Activated CD8-positive, alpha-beta T cell treated with anti-CD3 and anti-CD28 coated beads, Interleukin-2, amount 10 ng/mL, durations not matched to agents 7 days and 5 days (primary cell): ENCODE data around the gene RAB3B. TPM values are rescaled to one million over a fixed set of nuclear protein-coding genes. Genes with fewer than 3 reads are reported as not detected.

Source experiments
- ATAC-seq: fragments of 150-1000 bp; cut with Tn5 transposase; one replicate; pipeline ENCODE4 v1.10.0; 2021; ENCODE audit warnings: moderate library complexity
- CTCF ChIA-PET: fragments of 350-600 bp; sonication (Branson Sonifier 250); formaldehyde crosslinking; loops from one replicate; lab custom pipeline; 2021; ENCODE audit warnings: antibody characterized with exemption; lab: Charles Lee
- POLR2A ChIA-PET: fragments of 350-600 bp; sonication (Branson Sonifier 250); formaldehyde crosslinking; loops from one replicate; lab custom pipeline; 2021; ENCODE audit warnings: antibody characterized with exemption; lab: Charles Lee
- DNase-seq: peaks from one replicate; pipeline ENCODE4 v3.0.0-alpha.2; 2020
- H3K27ac Mint-ChIP-seq: one replicate; pipeline ENCODE4 v1.8.0; 2021; ENCODE audit warnings: mild to moderate bottlenecking, mixed read lengths
- H3K27me3 Mint-ChIP-seq: one replicate; pipeline ENCODE4 v1.8.0; 2021; ENCODE audit warnings: low read depth, mixed read lengths
- H3K36me3 Mint-ChIP-seq: one replicate; pipeline ENCODE4 v1.8.0; 2021; ENCODE audit warnings: low read depth, mixed read lengths
- H3K4me1 Mint-ChIP-seq: one replicate; pipeline ENCODE4 v1.8.0; 2021; ENCODE audit warnings: low read depth, mixed read lengths
- H3K4me3 Mint-ChIP-seq: one replicate; pipeline ENCODE4 v1.8.0; 2021; ENCODE audit warnings: mild to moderate bottlenecking, mixed read lengths
- H3K9me3 Mint-ChIP-seq: one replicate; pipeline ENCODE4 v1.8.0; 2022; ENCODE audit warnings: mixed read lengths; ENCODE audit not compliant: insufficient read depth
- total RNA-seq, 2 experiments: library from RNA; stranded (reverse); gene quantifications; one replicate each; pipeline ENCODE4 v1.2.3, GENCODE V29; 2021

RAB3B gene
- total RNA-seq, 2 experiments from 2014 or later, result 0.08 TPM

GRCh38 chr1:51963592-51964308, 26.8 kb downstream of the RAB3B start:
- no peak overlapping the region for H3K27ac Mint-ChIP-seq
- no peaks in the 10 kb centered on the region for H3K9me3 Mint-ChIP-seq
- no peaks in the 10 kb centered on the region for H3K4me1 Mint-ChIP-seq
- ChIA-PET POLR2A (no interaction called here), CTCF (no interaction called here)
- H3K4me3 Mint-ChIP-seq, result no peak overlapping the region
- no peaks in the 10 kb centered on the region for H3K36me3 Mint-ChIP-seq
- ATAC-seq (no peak), DNase-seq (no peak)
- peaks cover 5% of the 10 kb centered on the region for H3K27me3 Mint-ChIP-seq

- CTCF ChIA-PET, result no interaction called here
- ATAC-seq, result no peak
- no peaks in the 10 kb centered on the region for H3K4me1 Mint-ChIP-seq
Measured at GRCh38 chr1:51962486-51963356, 27.8 kb downstream of the RAB3B start.

GRCh38 chr1:51961954-51962353, 28.5 kb downstream of the RAB3B start:
- POLR2A ChIA-PET, result no interaction called here
- H3K27ac Mint-ChIP-seq, result no peak overlapping the region
- no peaks in the 10 kb centered on the region for H3K9me3 Mint-ChIP-seq
- peaks cover 5% of the 10 kb centered on the region for H3K27me3 Mint-ChIP-seq
- H3K4me1 Mint-ChIP-seq, result no peaks in the 10 kb centered on the region
- H3K4me3 Mint-ChIP-seq, result no peak overlapping the region
- CTCF ChIA-PET, result no interaction called here
- H3K36me3 Mint-ChIP-seq, result no peaks in the 10 kb centered on the region
- ATAC-seq (no peak), DNase-seq (no peak)

More at GRCh38 chr1:51962486-51963356, 27.8 kb downstream of the RAB3B start:
- no peaks in the 10 kb centered on the region for H3K36me3 Mint-ChIP-seq
- H3K4me3 Mint-ChIP-seq, result no peak overlapping the region
- no peak for DNase-seq
- H3K27ac Mint-ChIP-seq, result no peak overlapping the region
- peaks cover 5% of the 10 kb centered on the region for H3K27me3 Mint-ChIP-seq
- no peaks in the 10 kb centered on the region for H3K9me3 Mint-ChIP-seq
- POLR2A ChIA-PET, result no interaction called here

DNA sequence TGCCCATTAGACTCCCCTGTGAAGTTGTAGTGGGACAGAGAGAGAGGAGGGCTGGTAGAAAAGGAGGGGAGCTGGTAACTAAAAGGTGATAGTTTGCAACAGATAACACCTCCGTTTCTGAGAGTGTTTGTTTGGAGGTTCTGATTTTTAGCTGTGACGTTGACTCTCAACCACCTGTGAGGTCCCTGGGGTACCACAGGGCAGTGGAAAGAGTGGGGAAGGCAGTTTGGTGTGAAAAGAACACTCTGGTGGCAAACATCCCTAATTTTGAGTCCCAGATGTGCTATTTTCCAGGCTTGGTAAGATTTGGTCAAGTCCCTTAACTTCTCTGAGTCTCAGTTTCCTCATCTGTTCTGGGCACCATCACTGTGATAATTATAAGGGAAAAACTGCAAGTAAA, 29.3 kb downstream of the RAB3B start:
- no peaks in the 10 kb centered on the region for H3K36me3 Mint-ChIP-seq
- peaks cover 5% of the 10 kb centered on the region for H3K27me3 Mint-ChIP-seq
- H3K4me1 Mint-ChIP-seq, result peaks cover 3% of the 10 kb centered on the region
- ChIA-PET POLR2A (no interaction called here), CTCF (no interaction called here)
- H3K4me3 Mint-ChIP-seq, result no peak overlapping the region
- ATAC-seq, result no peak
- no peak overlapping the region for H3K27ac Mint-ChIP-seq
- DNase-seq, result no peak
- H3K9me3 Mint-ChIP-seq, result no peaks in the 10 kb centered on the region

GRCh38 chr1:51960262-51960661, 30.2 kb downstream of the RAB3B start:
- Mint-ChIP-seq H3K36me3 (no peaks in the 10 kb centered on the region), H3K4me3 (no peak overlapping the region), H3K4me1 (peaks cover 5% of the 10 kb centered on the region), H3K27ac (no peak overlapping the region), H3K9me3 (no peaks in the 10 kb centered on the region), H3K27me3 (peaks cover 5% of the 10 kb centered on the region)
- POLR2A ChIA-PET, result no interaction called here
- DNase-seq (no peak), ATAC-seq (no peak)
- CTCF ChIA-PET, result no interaction called here

- POLR2A ChIA-PET, result no interaction called here
- Mint-ChIP-seq H3K36me3 (no peaks in the 10 kb centered on the region), H3K27me3 (peaks cover 5% of the 10 kb centered on the region), H3K4me1 (peaks cover 12% of the 10 kb centered on the region), H3K27ac (no peak overlapping the region), H3K9me3 (no peaks in the 10 kb centered on the region), H3K4me3 (no peak overlapping the region)
- DNase-seq (no peak), ATAC-seq (no peak)
- CTCF ChIA-PET, result no interaction called here
Measured at GRCh38 chr1:51958824-51959223, 31.7 kb downstream of the RAB3B start.

- Mint-ChIP-seq H3K4me1 (peaks cover 17% of the 10 kb centered on the region), H3K4me3 (no peak overlapping the region), H3K9me3 (no peaks in the 10 kb centered on the region), H3K27ac (no peak overlapping the region), H3K27me3 (peaks cover 7% of the 10 kb centered on the region), H3K36me3 (no peaks in the 10 kb centered on the region)
- ATAC-seq, result no peak
- ChIA-PET POLR2A (no interaction called here), CTCF (no interaction called here)
- no peak for DNase-seq
Measured at GRCh38 chr1:51957618-51958017, 32.9 kb downstream of the RAB3B start.

DNA sequence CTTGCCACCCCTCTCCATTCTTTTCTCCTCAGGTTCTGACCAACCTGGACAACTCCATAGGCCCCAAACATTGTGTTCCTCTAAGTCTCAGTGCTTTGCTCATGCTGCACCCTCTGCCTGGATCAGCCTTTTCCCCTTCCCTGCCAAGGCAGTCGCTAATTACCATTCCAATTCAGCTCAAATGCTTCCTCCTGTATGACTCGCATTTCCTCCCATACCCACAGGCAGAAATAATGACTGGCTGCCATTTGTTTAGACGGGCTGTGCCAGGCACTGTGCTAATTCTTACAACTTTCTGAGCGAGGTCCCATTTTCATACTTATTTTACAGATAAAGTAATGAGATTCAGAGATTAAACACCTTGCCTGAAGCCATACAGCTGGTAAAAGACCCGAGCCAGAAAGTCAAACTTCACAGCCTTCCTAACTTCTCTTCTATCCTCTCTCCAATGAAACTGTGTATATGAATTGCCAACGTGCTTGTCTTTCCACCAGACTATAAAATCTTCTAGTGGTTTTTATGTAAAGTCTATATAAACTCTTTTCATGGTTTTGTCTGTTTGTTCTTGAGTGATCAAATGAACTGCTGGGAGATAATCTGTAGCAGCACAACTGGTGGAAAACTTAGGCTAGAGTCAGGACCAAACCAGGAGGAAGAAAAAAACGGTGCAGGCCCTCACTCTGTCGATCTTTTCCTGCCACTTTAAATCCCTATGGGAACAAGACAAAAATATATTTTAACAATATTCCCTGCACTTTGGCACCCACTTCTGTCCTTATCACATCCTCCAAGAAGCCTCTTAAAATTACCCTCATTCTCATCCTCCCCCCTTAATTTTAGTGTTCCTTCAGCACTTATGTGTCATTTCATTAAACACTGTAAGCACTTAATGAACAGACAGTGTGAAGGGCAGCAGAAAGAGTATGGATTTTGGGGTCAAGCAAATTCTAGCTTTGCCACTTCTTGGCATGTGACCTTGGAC, 33.7 kb downstream of the RAB3B start:
- H3K27ac Mint-ChIP-seq, result no peak overlapping the region
- no peaks in the 10 kb centered on the region for H3K9me3 Mint-ChIP-seq
- peaks cover 7% of the 10 kb centered on the region for H3K27me3 Mint-ChIP-seq
- ATAC-seq (no peak), DNase-seq (no peak)
- no peaks in the 10 kb centered on the region for H3K36me3 Mint-ChIP-seq
- H3K4me3 Mint-ChIP-seq, result no peak overlapping the region
- POLR2A ChIA-PET, result no interaction called here
- H3K4me1 Mint-ChIP-seq, result peaks cover 17% of the 10 kb centered on the region
- CTCF ChIA-PET, result no interaction called here

GRCh38 chr1:51955797-51956527, 34.5 kb downstream of the RAB3B start:
- Mint-ChIP-seq H3K4me1 (peaks cover 17% of the 10 kb centered on the region), H3K27me3 (peaks cover 7% of the 10 kb centered on the region), H3K27ac (no peak overlapping the region), H3K4me3 (no peak overlapping the region), H3K9me3 (no peaks in the 10 kb centered on the region), H3K36me3 (no peaks in the 10 kb centered on the region)
- no peak for ATAC-seq
- POLR2A ChIA-PET, result no interaction called here
- CTCF ChIA-PET, result no interaction called here
- no peak for DNase-seq

- Mint-ChIP-seq H3K27me3 (peaks cover 2% of the 10 kb centered on the region), H3K27ac (peak overlapping the region; percentile 46), H3K4me1 (peaks cover 17% of the 10 kb centered on the region), H3K36me3 (no peaks in the 10 kb centered on the region), H3K4me3 (no peak overlapping the region), H3K9me3 (no peaks in the 10 kb centered on the region)
- CTCF ChIA-PET, result interaction anchor here (1.4 kb wide), 1 partner anchor 58 kb away, joined by 3 read pairs; no protein-coding TSS in a partner anchor
- POLR2A ChIA-PET, result no interaction called here
- ATAC-seq, result no peak
- no peak for DNase-seq
Measured at GRCh38 chr1:51954783-51955182, 35.7 kb downstream of the RAB3B start.

- H3K9me3 Mint-ChIP-seq, result no peaks in the 10 kb centered on the region
- H3K36me3 Mint-ChIP-seq, result no peaks in the 10 kb centered on the region
- ATAC-seq (no peak), DNase-seq (no peak)
- ChIA-PET CTCF (no interaction called here), POLR2A (no interaction called here)
- H3K4me3 Mint-ChIP-seq, result no peak overlapping the region
- H3K27ac Mint-ChIP-seq, result no peak overlapping the region
- H3K4me1 Mint-ChIP-seq, result peaks cover 17% of the 10 kb centered on the region
- H3K27me3 Mint-ChIP-seq, result peaks cover 2% of the 10 kb centered on the region
Measured at GRCh38 chr1:51953079-51953478, 37.4 kb downstream of the RAB3B start.
